NCI-H1436 (cell line): ENCODE data around the gene EML6.

ENCODE experiments used
- DNase-seq: peaks from one replicate; lab custom pipeline; 2025; lab: John Stamatoyannopoulos, UW

EML6 gene

GRCh38 chr2:54758951-54759350, 35.5 kb downstream of the EML6 start:
- DNase-seq = no peak

DNA sequence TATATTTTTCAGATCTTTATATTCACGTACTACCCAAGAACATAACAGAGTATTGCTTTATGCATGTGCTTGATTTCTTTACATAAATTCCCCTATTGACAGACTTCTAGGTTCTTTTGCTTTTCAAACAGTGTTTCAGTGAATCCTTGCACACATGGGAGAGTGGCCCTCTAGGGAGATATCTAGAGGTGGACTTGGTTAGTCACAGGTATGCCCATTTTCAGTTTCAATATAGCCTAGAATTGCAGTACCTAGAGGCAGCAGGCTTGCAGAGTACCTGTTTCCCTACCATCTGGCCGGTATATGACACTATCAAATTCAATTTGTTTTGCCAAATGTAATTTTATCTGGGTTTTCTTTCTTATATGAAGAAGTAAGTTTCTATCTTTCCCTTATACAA, 36.8 kb downstream of the EML6 start:
- DNase-seq = no peak

GRCh38 chr2:54763636-54764291, 40.3 kb downstream of the EML6 start:
- DNase-seq = no peak

GRCh38 chr2:54767921-54768320, 44.5 kb downstream of the EML6 start:
- DNase-seq = no peak

- DNase-seq = no peak
These were observed 45.4 kb downstream of the EML6 start for GRCh38 chr2:54768772-54769428.

DNA sequence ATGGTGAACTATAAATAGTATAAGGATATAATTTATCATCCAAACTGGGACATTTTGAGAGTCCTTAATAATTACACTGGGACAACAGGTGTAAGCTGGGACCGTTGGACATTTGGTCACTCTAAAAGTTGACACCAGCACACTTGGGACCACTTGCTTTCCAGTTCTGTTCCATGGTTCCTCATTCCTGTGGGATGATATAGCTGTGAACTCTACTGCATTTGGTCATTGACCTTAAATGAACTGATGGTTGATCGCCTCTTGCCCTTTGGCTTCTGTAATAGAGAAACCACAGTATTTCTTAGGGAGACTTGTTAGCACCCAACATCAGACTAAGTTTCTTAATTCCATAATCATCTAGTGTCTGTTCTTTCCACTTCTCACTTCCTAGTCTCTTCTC, 46.7 kb downstream of the EML6 start:
- no peak for DNase-seq

GRCh38 chr2:54770676-54771075, 47.2 kb downstream of the EML6 start:
- DNase-seq = no peak

- DNase-seq = no peak
These were observed 47.9 kb downstream of the EML6 start for GRCh38 chr2:54771166-54771885.

DNA sequence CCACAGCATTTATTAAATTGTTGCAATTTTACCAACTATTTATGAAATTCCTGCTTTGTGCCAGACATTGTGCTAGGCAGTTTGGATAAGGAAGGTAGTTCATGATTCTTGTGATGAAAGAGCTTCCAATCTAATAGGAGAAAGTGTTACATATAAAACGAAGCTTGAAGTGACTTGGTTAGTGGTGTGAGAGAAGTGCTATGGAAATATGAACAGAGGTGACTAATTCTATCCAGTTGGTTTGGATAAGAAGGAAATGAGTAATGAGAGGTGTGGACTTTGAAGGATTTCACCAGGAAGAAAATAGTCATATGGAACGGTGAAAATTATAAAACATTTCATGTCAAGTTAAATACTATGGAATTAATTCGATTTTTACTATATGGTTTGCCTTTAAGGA, 48.6 kb downstream of the EML6 start:
- DNase-seq = no peak

- DNase-seq = no peak
These were observed 49.1 kb downstream of the EML6 start for GRCh38 chr2:54772531-54772930.

DNA sequence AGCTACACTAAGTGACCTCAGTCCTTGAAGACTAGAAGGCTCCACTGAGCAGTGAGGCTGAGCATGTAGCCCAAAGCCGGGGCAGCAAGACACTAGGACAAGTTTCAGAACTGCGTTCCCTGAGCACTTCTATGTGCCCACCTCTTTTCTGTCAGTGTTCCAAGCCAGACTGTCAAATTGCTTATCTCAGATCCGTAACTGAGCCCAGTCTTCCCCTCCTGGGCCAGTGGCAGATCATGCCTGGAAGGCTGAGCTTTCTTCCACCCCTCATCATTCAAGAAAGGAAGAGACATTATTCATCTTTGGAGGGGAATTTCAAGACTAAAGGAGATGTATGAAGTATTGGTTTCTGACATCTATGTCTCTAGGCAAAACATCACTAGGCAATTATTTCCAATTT, 49.8 kb downstream of the EML6 start:
- DNase-seq = no peak

- no peak for DNase-seq
These were observed 50.4 kb downstream of the EML6 start for GRCh38 chr2:54773838-54774237.

DNA sequence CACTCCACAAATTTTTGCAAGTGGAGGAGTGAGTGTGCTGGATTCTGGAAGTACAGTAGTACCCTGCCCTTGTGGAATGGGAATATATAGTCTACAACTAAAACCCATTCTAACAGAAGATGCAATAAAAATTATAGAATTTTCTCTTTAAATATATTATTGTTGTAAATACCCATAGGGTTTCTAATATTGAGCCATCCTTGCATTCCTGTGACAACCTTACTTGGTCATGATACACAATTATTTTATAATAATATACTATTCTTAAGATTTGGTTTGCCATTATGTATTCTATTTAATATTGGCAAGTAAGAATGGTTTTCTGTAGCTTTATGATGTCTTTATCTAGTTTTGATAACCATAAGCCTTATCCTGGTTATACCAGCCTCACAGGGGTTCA, 52.2 kb downstream of the EML6 start:
- DNase-seq = no peak

- DNase-seq = no peak
These were observed 53.0 kb downstream of the EML6 start for GRCh38 chr2:54776494-54776893.

DNA sequence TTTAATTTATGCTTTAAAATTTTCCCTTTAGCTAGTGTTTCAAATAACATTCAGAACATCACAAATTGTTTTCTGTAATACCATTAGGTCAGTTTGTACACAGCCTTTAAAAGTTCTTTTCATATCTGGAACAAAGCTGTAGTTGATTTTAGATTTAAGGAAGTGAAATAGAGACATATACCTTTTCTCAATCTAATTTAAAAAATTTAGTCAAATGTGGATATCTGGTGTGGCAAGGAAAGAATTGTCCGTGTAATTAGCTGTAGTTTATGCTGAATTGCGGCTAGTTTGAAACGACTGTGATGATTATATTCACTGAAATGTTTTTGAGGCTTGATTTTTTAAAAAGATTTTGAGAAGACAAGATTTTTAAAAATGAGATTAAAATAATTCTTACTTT, 59.9 kb downstream of the EML6 start:
- no peak for DNase-seq

DNA sequence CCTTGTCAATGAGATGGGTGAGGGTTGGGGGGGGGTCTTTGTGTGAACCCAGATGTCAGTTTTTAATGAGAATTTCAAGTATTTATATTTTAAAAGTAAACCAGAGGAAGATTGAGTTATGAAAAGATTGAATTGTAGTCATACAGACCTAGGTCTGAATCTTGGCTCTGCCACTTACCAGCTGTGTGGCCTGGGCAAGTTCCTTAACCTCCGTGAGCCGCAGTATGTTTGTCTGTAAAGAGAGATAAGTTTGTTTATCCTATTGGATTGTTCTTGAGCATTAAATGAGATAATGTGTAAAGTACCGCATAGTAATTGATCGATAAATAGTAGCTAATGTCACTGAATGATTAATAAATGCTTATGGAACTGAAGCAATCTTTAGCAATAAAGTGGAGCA, 63.8 kb downstream of the EML6 start:
- DNase-seq = no peak

DNA sequence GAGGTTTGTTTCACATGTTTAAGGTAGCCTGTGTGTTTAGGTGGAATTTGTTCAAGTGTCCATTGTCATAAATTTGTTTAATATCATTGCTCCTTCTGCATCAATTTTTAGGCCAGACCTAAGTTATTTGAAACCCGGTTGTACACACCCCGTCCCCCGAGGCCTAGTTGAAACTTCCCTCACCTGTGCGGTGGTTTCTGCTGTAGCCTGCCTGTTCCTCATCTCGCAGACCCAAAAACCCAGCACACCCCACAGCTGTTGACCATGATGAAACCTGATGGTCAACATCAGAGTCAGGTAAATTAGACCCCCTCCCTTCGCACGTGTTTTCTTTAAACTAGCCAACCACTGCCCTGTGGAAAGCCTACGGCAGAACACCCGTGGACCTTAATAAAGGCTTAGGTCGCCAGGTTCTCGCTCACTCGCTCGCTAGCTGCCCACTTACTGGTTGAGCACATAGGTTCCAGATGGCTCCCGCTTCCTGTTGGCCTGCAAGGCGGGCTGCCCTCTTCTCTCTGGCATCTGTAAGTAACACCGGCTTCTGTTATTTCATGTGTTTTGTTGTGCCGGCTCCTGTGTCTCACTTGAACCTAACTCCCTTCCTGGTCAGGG, 64.4 kb downstream of the EML6 start:
- no peak for DNase-seq

DNA sequence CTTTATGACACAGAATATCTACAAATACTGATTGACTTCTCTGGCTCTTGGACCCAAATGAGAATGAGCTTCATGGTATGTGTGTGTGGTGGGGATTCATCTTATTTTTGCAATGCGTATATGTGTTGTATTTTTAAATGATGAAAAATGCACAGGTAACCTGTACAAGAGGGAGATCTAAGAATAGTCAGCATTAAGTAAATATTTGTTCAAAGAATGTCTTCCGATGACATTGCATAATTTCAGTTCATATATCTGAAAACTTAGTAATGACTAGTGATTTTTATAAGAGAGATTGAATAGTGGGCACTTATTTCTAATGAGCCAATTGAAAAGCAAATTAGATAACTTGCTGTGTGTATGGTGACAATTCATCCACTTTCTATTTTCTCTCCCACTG, 66.4 kb downstream of the EML6 start:
- DNase-seq = no peak

DNA sequence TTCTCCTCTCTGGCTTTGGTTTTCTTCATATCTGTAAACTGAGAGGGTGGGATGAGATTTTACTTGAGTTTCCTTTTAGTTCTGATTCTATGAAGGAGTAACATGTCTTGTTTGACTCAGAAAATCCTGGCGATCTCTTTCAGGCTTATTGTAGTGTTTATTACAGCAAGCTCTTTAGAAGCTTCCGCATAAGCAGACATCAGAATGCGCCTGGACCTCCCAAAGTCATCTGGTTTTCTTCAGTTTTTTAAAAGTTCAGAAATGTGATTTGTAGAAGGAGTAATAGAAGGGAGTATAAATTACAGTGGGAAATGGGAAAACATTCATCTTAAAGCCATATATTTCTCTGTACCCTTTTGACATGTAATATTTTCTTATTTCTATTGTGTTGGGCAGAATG, 68.4 kb downstream of the EML6 start:
- no peak for DNase-seq

DNA sequence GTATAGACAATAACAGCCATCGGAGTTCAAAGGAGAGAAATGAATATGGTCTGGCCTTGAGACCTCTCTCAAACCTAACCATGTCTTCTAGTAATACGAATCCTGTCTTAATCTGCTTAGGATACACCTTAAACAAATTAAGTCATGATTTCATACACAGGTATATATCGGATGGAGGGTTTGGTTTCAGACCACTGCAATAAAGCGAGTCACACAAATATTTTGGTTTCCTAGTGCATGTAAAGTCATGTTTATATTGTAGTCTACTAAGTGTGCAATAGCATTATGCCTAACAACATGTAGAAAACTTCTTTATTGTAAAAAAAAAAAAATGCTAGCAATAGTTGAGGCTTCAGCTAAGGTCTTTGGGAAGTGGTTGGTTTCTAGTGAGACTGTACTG, 73.8 kb downstream of the EML6 start:
- DNase-seq = no peak

DNA sequence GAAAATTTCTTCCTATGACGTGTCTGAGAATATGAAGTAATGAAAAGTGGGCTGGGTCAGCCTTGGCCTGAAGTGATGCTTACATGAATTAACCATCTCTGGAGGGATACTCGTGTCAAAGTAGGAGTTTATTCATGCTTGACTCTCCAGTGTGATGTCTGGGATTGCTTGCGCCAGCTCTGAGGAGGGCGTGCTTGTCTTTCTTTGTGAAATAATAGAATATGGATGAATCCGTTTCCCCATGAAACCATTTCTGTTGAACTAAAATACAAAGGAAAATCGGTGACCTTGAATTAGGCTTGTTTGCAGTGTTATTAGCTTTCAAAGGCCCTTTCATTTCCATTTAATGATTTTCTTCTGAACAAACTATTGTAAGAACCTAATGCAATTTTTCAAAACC, 77.9 kb downstream of the EML6 start:
- no peak for DNase-seq

GRCh38 chr2:54803783-54804751, 80.6 kb downstream of the EML6 start:
- no peak for DNase-seq
